ENCODE data around the gene ST3GAL5.
"Not testable (repeated sequence)": the region's sequence is repeated elsewhere in the genome, so short reads cannot be mapped to it uniquely, and the experiment has no call there.

The ST3GAL5 gene

GRCh38 chr2:85838641-85839040 is 50.1 kb downstream of the ST3GAL5 start:
- no peak overlapping the region for H3K9ac ChIP-seq (ENCODE audit: low read length)
- no peaks in the 10 kb centered on the region for H3K79me2 ChIP-seq (ENCODE audit: control insufficient read depth, insufficient read depth, low read length)
- H3K4ac ChIP-seq (ENCODE audit: low read depth, low read length): no peak overlapping the region
- no peak overlapping the region for H4K8ac ChIP-seq (ENCODE audit: low read depth, low read length)
- no peak overlapping the region for H3K27ac ChIP-seq (ENCODE audit: low read depth, low read length)
- H3K4me3 ChIP-seq (ENCODE audit: low read length): no peak overlapping the region
- H2BK5ac ChIP-seq (ENCODE audit: low read length): no peak overlapping the region
- no peaks in the 10 kb centered on the region for H3K27me3 ChIP-seq (ENCODE audit: insufficient read depth, low read length, poor library complexity)
- H3K36me3 ChIP-seq (ENCODE audit: control insufficient read depth, insufficient read depth, low read length): no peaks in the 10 kb centered on the region
- no peak overlapping the region for H2AK5ac ChIP-seq (ENCODE audit: low read length)
- H3K56ac ChIP-seq (ENCODE audit: low read length): no peak overlapping the region
- no peaks in the 10 kb centered on the region for H3K4me1 ChIP-seq (ENCODE audit: control insufficient read depth, low read depth, low read length)
- H3K18ac ChIP-seq (ENCODE audit: low read length): no peak overlapping the region
- H3K23ac ChIP-seq (ENCODE audit: low read length): no peak overlapping the region
- H2BK15ac ChIP-seq (replicated peaks; ENCODE audit: low read depth): no peak overlapping the region
- no peak overlapping the region for H3K4me2 ChIP-seq (ENCODE audit: low read length)
- H4K5ac ChIP-seq (ENCODE audit: low read length): no peak overlapping the region
- WGBS (ENCODE audit: extremely low coverage, insufficient coverage, low lambda C conversion rate): no CpG with 5 or more reads among the region's 6 CpGs
- no peak for DNase-seq
- H3K79me1 ChIP-seq (ENCODE audit: low read length): no peaks in the 10 kb centered on the region
- no peak overlapping the region for H2BK120ac ChIP-seq (ENCODE audit: low read depth, low read length)

DNA sequence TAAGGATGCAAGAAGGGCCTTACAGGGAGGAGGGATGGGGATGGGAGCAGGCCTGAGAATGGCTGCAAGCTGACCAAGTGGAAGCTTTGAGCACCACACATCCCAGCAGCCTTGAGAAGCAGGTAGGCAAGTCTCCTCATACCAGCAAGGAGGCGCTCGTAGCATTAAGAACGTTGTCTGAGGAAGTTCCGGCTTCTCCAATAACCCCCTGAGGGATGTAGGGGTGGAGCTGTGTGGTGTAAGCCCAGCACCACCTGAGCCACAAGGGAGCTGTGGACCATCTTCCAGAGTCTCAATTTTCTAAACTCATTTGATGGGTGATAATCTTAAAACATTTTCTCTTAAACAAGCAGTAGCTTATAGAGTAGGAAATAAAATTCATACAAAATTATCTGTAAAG is 50.6 kb downstream of the ST3GAL5 start:
- no peaks in the 10 kb centered on the region for H3K27me3 ChIP-seq (ENCODE audit: insufficient read depth, low read length, poor library complexity)
- H3K23ac ChIP-seq (ENCODE audit: low read length): no peak overlapping the region
- no peaks in the 10 kb centered on the region for H3K36me3 ChIP-seq (ENCODE audit: control insufficient read depth, insufficient read depth, low read length)
- no peaks in the 10 kb centered on the region for H3K4me1 ChIP-seq (ENCODE audit: control insufficient read depth, low read depth, low read length)
- no peak overlapping the region for H2BK15ac ChIP-seq (replicated peaks; ENCODE audit: low read depth)
- H3K9ac ChIP-seq (ENCODE audit: low read length): no peak overlapping the region
- H3K79me2 ChIP-seq (ENCODE audit: control insufficient read depth, insufficient read depth, low read length): no peaks in the 10 kb centered on the region
- no peak overlapping the region for H3K4me3 ChIP-seq (ENCODE audit: low read length)
- no peak overlapping the region for H3K4ac ChIP-seq (ENCODE audit: low read depth, low read length)
- H3K27ac ChIP-seq (ENCODE audit: low read depth, low read length): no peak overlapping the region
- no peak overlapping the region for H2AK5ac ChIP-seq (ENCODE audit: low read length)
- H3K4me2 ChIP-seq (ENCODE audit: low read length): no peak overlapping the region
- no peak overlapping the region for H3K18ac ChIP-seq (ENCODE audit: low read length)
- H2BK5ac ChIP-seq (ENCODE audit: low read length): no peak overlapping the region
- no CpG with 5 or more reads among the region's 4 CpGs for WGBS (ENCODE audit: extremely low coverage, insufficient coverage, low lambda C conversion rate)
- H4K8ac ChIP-seq (ENCODE audit: low read depth, low read length): no peak overlapping the region
- no peak overlapping the region for H4K5ac ChIP-seq (ENCODE audit: low read length)
- peak; percentile 69 for DNase-seq
- no peaks in the 10 kb centered on the region for H3K79me1 ChIP-seq (ENCODE audit: low read length)
- no peak overlapping the region for H3K56ac ChIP-seq (ENCODE audit: low read length)
- no peak overlapping the region for H2BK120ac ChIP-seq (ENCODE audit: low read depth, low read length)

- no peak overlapping the region for H3K56ac ChIP-seq (ENCODE audit: low read length)
- no peak overlapping the region for H2AK5ac ChIP-seq (ENCODE audit: low read length)
- H2BK120ac ChIP-seq (ENCODE audit: low read depth, low read length): no peak overlapping the region
- H3K18ac ChIP-seq (ENCODE audit: low read length): no peak overlapping the region
- no peaks in the 10 kb centered on the region for H3K27me3 ChIP-seq (ENCODE audit: insufficient read depth, low read length, poor library complexity)
- H3K4me1 ChIP-seq (ENCODE audit: control insufficient read depth, low read depth, low read length): no peaks in the 10 kb centered on the region
- H2BK5ac ChIP-seq (ENCODE audit: low read length): no peak overlapping the region
- no peak overlapping the region for H3K9ac ChIP-seq (ENCODE audit: low read length)
- no peak overlapping the region for H4K8ac ChIP-seq (ENCODE audit: low read depth, low read length)
- no peaks in the 10 kb centered on the region for H3K79me2 ChIP-seq (ENCODE audit: control insufficient read depth, insufficient read depth, low read length)
- no peak overlapping the region for H3K4me2 ChIP-seq (ENCODE audit: low read length)
- no peak overlapping the region for H2BK15ac ChIP-seq (replicated peaks; ENCODE audit: low read depth)
- no peak overlapping the region for H3K27ac ChIP-seq (ENCODE audit: low read depth, low read length)
- H3K4ac ChIP-seq (ENCODE audit: low read depth, low read length): no peak overlapping the region
- no peak overlapping the region for H3K23ac ChIP-seq (ENCODE audit: low read length)
- no peak for DNase-seq
- no peaks in the 10 kb centered on the region for H3K36me3 ChIP-seq (ENCODE audit: control insufficient read depth, insufficient read depth, low read length)
- H3K4me3 ChIP-seq (ENCODE audit: low read length): no peak overlapping the region
- no peaks in the 10 kb centered on the region for H3K79me1 ChIP-seq (ENCODE audit: low read length)
- no peak overlapping the region for H4K5ac ChIP-seq (ENCODE audit: low read length)
These were observed 54.3 kb downstream of the ST3GAL5 start for GRCh38 chr2:85834466-85834865.

DNA sequence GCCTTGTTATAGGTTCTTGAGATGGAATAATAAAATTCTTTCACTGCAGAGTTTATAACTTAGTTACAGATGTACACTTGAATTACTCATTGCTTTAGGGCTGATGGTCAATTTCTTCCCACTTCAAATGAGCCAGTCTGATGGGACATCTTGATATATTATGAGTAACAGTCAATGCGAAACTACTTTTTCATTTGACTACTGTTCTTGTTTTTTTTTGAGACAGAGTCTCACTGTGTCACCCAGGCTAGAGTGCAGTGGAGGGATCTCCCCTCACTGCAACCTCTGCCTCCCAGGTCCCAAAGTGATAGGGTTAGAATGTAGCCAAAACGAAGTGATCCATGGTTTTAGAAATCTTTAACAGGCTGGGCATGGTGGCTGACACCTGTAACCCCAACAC is 57.1 kb downstream of the ST3GAL5 start:
- Histone ChIP-seq H3K4me3 (ENCODE audit: low read length) (no peak overlapping the region), H2BK15ac (replicated peaks; ENCODE audit: low read depth) (no peak overlapping the region)

GRCh38 chr2:85830645-85831044 is 58.1 kb downstream of the ST3GAL5 start:
- no peak overlapping the region for H3K4ac ChIP-seq (ENCODE audit: low read depth, low read length)
- H3K27ac ChIP-seq (ENCODE audit: low read depth, low read length): no peak overlapping the region
- no peaks in the 10 kb centered on the region for H3K79me2 ChIP-seq (ENCODE audit: control insufficient read depth, insufficient read depth, low read length)
- H3K36me3 ChIP-seq (ENCODE audit: control insufficient read depth, insufficient read depth, low read length): no peaks in the 10 kb centered on the region
- H2BK120ac ChIP-seq (ENCODE audit: low read depth, low read length): no peak overlapping the region
- H3K4me2 ChIP-seq (ENCODE audit: low read length): no peak overlapping the region
- no peak overlapping the region for H3K23ac ChIP-seq (ENCODE audit: low read length)
- H3K9ac ChIP-seq (ENCODE audit: low read length): no peak overlapping the region
- H4K5ac ChIP-seq (ENCODE audit: low read length): no peak overlapping the region
- no peak overlapping the region for H2BK5ac ChIP-seq (ENCODE audit: low read length)
- H3K18ac ChIP-seq (ENCODE audit: low read length): no peak overlapping the region
- no peak overlapping the region for H4K8ac ChIP-seq (ENCODE audit: low read depth, low read length)
- DNase-seq: no peak
- WGBS (ENCODE audit: extremely low coverage, insufficient coverage, low lambda C conversion rate): no CpG with 5 or more reads among the region's 1 CpG
- no peak overlapping the region for H3K4me3 ChIP-seq (ENCODE audit: low read length)
- no peak overlapping the region for H2BK15ac ChIP-seq (replicated peaks; ENCODE audit: low read depth)
- H3K56ac ChIP-seq (ENCODE audit: low read length): no peak overlapping the region
- H3K27me3 ChIP-seq (ENCODE audit: insufficient read depth, low read length, poor library complexity): no peaks in the 10 kb centered on the region
- no peaks in the 10 kb centered on the region for H3K79me1 ChIP-seq (ENCODE audit: low read length)
- H2AK5ac ChIP-seq (ENCODE audit: low read length): no peak overlapping the region
- H3K4me1 ChIP-seq (ENCODE audit: control insufficient read depth, low read depth, low read length): no peaks in the 10 kb centered on the region

More for the DNA sequence above, 57.1 kb downstream of the ST3GAL5 start:
- Histone ChIP-seq H3K56ac (ENCODE audit: low read length) (no peak overlapping the region), H3K27ac (ENCODE audit: low read depth, low read length) (no peak overlapping the region), H4K8ac (ENCODE audit: low read depth, low read length) (no peak overlapping the region), H2AK5ac (ENCODE audit: low read length) (no peak overlapping the region), H4K5ac (ENCODE audit: low read length) (no peak overlapping the region), H3K18ac (ENCODE audit: low read length) (no peak overlapping the region), H3K4me1 (ENCODE audit: control insufficient read depth, low read depth, low read length) (no peaks in the 10 kb centered on the region), H3K36me3 (ENCODE audit: control insufficient read depth, insufficient read depth, low read length) (no peaks in the 10 kb centered on the region), H3K27me3 (ENCODE audit: insufficient read depth, low read length, poor library complexity) (no peaks in the 10 kb centered on the region), H2BK5ac (ENCODE audit: low read length) (no peak overlapping the region), H2BK120ac (ENCODE audit: low read depth, low read length) (no peak overlapping the region), H3K79me1 (ENCODE audit: low read length) (no peaks in the 10 kb centered on the region), H3K9ac (ENCODE audit: low read length) (no peak overlapping the region), H3K23ac (ENCODE audit: low read length) (no peak overlapping the region), H3K79me2 (ENCODE audit: control insufficient read depth, insufficient read depth, low read length) (no peaks in the 10 kb centered on the region), H3K4me2 (ENCODE audit: low read length) (no peak overlapping the region), H3K4ac (ENCODE audit: low read depth, low read length) (no peak overlapping the region)
- WGBS (ENCODE audit: extremely low coverage, insufficient coverage, low lambda C conversion rate): no CpG with 5 or more reads among the region's 2 CpGs
- DNase-seq: no peak

- no CpG with 5 or more reads among the region's 4 CpGs for WGBS (ENCODE audit: extremely low coverage, insufficient coverage, low lambda C conversion rate)
- DNase-seq; H3K79me2 ChIP-seq (ENCODE audit: control insufficient read depth, insufficient read depth, low read length); H3K4me1 ChIP-seq (ENCODE audit: control insufficient read depth, low read depth, low read length); H2AK5ac ChIP-seq (ENCODE audit: low read length); H4K5ac ChIP-seq (ENCODE audit: low read length); H3K9ac ChIP-seq (ENCODE audit: low read length); H3K4me3 ChIP-seq (ENCODE audit: low read length); H3K27me3 ChIP-seq (ENCODE audit: insufficient read depth, low read length, poor library complexity); H3K18ac ChIP-seq (ENCODE audit: low read length); H2BK120ac ChIP-seq (ENCODE audit: low read depth, low read length); H3K56ac ChIP-seq (ENCODE audit: low read length); H2BK15ac ChIP-seq (replicated peaks; ENCODE audit: low read depth); H3K36me3 ChIP-seq (ENCODE audit: control insufficient read depth, insufficient read depth, low read length); H3K4me2 ChIP-seq (ENCODE audit: low read length); H3K23ac ChIP-seq (ENCODE audit: low read length); H3K27ac ChIP-seq (ENCODE audit: low read depth, low read length); H3K79me1 ChIP-seq (ENCODE audit: low read length); H3K4ac ChIP-seq (ENCODE audit: low read depth, low read length); H2BK5ac ChIP-seq (ENCODE audit: low read length); H4K8ac ChIP-seq (ENCODE audit: low read depth, low read length): not testable (repeated sequence)
These were observed 59.4 kb downstream of the ST3GAL5 start for GRCh38 chr2:85829394-85829793.

Data from mesendoderm (in vitro differentiated cells).